Fibroblast of upper back skin (primary cell): ENCODE data around the gene ZNF814.
"Not testable (repeated sequence)": the region's sequence is repeated elsewhere in the genome, so short reads cannot be mapped to it uniquely, and the experiment has no call there.

ENCODE experiments used
- DNase-seq: peaks from one replicate; pipeline ENCODE4 v3.0.0-alpha.2; 2013

ZNF814 gene

GRCh38 chr19:57815247-57816075 lies 73.4 kb downstream of the ZNF814 start:
- no peak for DNase-seq

GRCh38 chr19:57814505-57815246 lies 74.2 kb downstream of the ZNF814 start, which contains the start of gene ZNF552:
Gene ZNF552 (minus strand): TSS chr19:57814913. CDS start chr19:57814743, 170 bp downstream.
- peak; percentile 91 for DNase-seq

- no peak for DNase-seq
Observed at GRCh38 chr19:57813919-57814504, 74.8 kb downstream of the ZNF814 start.

- DNase-seq: not testable (repeated sequence)
Observed at GRCh38 chr19:57812975-57813820, 75.6 kb downstream of the ZNF814 start.

- no peak for DNase-seq
Observed at GRCh38 chr19:57812226-57812625, 76.6 kb downstream of the ZNF814 start.

- DNase-seq: not testable (repeated sequence)
Observed at GRCh38 chr19:57810410-57811295, 78.2 kb downstream of the ZNF814 start.

- no peak for DNase-seq
Observed at GRCh38 chr19:57807541-57807940, 81.3 kb downstream of the ZNF814 start.

- DNase-seq: peak; percentile 98
Observed at GRCh38 chr19:57803594-57804325, 85.1 kb downstream of the ZNF814 start.

GRCh38 chr19:57803265-57803593 lies 85.6 kb downstream of the ZNF814 start:
- DNase-seq: no peak

- no peak for DNase-seq
Observed at GRCh38 chr19:57802269-57802668, 86.6 kb downstream of the ZNF814 start.

- no peak for DNase-seq
Observed at GRCh38 chr19:57800696-57801095, 88.1 kb downstream of the ZNF814 start.
